Measurements from ENCODE around the gene TMEM59. TPM values are rescaled to one million over a fixed set of nuclear protein-coding genes. Genes with fewer than 3 reads are reported as not detected.

The TMEM59 gene
- total and polyA plus RNA-seq, 5 experiments from 2014 or later, result 198 to 670 (median 410) TPM

GRCh38 chr1:54018635-54019034, 34.4 kb downstream of the TMEM59 start:
- Mint-ChIP-seq H3K27ac (no peak overlapping the region), H3K4me3 (no peak overlapping the region), H3K9me3 (no peaks in the 10 kb centered on the region), H3K36me3 (no peaks in the 10 kb centered on the region), H3K4me1 (no peaks in the 10 kb centered on the region), H3K27me3 (peaks cover 0 to 4% (median 1%) of the 10 kb centered on the region in 5 donors)
- POLR2A ChIA-PET, result no interaction called here
- ATAC-seq (no peak), DNase-seq (no peak)

DNA sequence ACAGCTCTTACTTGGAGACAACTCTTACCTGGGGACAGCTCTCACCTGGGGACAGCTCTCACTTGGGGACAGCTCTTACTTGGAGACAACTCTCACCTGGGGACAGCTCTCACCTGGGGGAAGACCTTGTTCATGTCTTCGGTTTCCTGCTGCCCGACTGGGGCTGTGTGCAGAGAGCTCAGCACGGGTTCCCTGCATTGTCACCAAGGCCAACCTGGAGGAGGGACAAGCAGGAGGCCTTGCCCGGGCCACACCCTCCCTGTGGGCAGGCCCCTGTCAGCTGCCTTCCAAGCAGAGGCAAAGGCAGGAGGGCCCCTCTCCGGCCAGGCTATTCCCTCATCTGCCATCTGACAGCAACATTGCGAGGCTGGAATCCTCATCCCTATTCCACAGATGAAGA, 35.0 kb downstream of the TMEM59 start, which contains the start of gene LDLRAD1:
LDLRAD1 (minus strand) TSS at position 208 of the 400 bp plus-strand sequence; CDS start at position 134, 74 bp downstream.
- Mint-ChIP-seq H3K27me3 (peaks cover 0 to 10% (median 5%) of the 10 kb centered on the region in 5 donors), H3K9me3 (no peaks in the 10 kb centered on the region), H3K4me1 (no peaks in the 10 kb centered on the region), H3K36me3 (no peaks in the 10 kb centered on the region), H3K27ac (peak within 1 kb of the TSS in 1 of 10 donors; percentile 27), H3K4me3 (no peak within 1 kb of the TSS)
- no peak for ATAC-seq
- POLR2A ChIA-PET, result no interaction called here
- peak in 1 of 10 donors; percentile 6 for DNase-seq

GRCh38 chr1:54016343-54017282, 36.4 kb downstream of the TMEM59 start:
- Mint-ChIP-seq H3K27me3 (peaks cover 3 to 10% (median 8%) of the 10 kb centered on the region in 5 donors), H3K4me3 (no peak overlapping the region), H3K36me3 (no peaks in the 10 kb centered on the region), H3K27ac (no peak overlapping the region), H3K9me3 (no peaks in the 10 kb centered on the region), H3K4me1 (no peaks in the 10 kb centered on the region)
- DNase-seq (peak in 1 of 10 donors; percentile 3), ATAC-seq (no peak)
- POLR2A ChIA-PET, result no interaction called here

- no peak overlapping the region for H3K4me3 Mint-ChIP-seq
- DNase-seq (peak in 1 of 10 donors; percentile 10), ATAC-seq (no peak)
- POLR2A ChIA-PET, result no interaction called here
- H3K4me1 Mint-ChIP-seq, result no peaks in the 10 kb centered on the region
- no peaks in the 10 kb centered on the region for H3K9me3 Mint-ChIP-seq
- no peak overlapping the region for H3K27ac Mint-ChIP-seq
- no peaks in the 10 kb centered on the region for H3K36me3 Mint-ChIP-seq
- peaks cover 3 to 10% (median 10%) of the 10 kb centered on the region in 5 donors for H3K27me3 Mint-ChIP-seq
Observed at GRCh38 chr1:54014009-54014629, 38.9 kb downstream of the TMEM59 start.

DNA sequence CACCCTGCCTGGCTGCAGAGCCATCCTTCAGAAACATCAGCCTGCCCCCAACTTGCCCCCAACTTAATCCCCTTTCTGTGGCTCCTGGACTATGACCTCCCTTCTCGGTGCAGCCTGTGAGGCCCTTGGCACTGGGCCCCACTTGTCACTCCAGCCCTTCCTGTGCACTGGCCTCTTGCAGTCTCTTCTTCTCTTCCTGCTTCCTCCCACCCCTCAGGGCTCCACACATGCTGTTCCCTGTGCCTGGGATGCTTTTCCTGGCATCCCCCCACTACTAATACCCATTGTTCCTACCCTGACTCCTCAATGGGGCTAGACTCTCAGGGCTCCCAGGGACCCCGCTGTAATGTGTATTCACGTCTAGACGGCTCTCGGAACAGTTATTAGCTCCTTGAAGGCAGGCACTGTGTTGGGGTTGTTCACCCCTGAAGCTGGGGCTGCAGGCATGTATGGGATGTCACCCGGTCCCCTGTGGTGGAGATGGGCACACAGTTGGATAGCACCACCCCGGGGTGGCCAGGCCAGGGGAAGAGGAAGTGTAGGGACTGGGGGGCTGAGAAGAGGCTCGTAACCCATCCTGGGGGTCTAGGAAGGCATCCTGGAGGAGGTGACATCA, 39.5 kb downstream of the TMEM59 start:
- H3K27me3 Mint-ChIP-seq, result peaks cover 6 to 14% (median 10%) of the 10 kb centered on the region in 5 donors
- DNase-seq, result peak in 1 of 10 donors; percentile 10
- no peak for ATAC-seq
- H3K27ac Mint-ChIP-seq, result peak overlapping the region in 1 of 10 donors; percentile 48
- no peaks in the 10 kb centered on the region for H3K36me3 Mint-ChIP-seq
- POLR2A ChIA-PET, result no interaction called here
- no peaks in the 10 kb centered on the region for H3K9me3 Mint-ChIP-seq
- no peak overlapping the region for H3K4me3 Mint-ChIP-seq
- no peaks in the 10 kb centered on the region for H3K4me1 Mint-ChIP-seq

DNA sequence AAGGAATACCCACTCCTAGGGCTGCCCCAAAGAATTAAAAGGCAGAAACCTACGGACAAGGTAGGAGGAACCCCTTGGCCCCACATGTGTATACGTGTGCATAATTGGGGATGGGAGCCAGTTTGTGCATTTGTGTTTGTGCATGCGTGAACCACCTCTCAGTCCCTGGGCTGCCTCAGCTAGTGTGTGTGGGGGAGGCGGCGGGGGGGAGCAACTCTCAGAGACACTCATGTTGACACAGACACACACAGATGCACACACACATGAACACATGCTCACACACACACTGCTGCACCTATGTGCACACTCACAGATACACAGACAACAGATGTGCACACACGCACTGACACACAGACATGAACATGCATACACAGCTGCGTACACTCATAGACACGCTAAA, 40.1 kb downstream of the TMEM59 start:
- ATAC-seq (no peak), DNase-seq (peak in 1 of 10 donors; percentile 3)
- POLR2A ChIA-PET, result interaction anchor here (0.6 kb wide), 1 partner anchor 20 kb away, joined by 5 read pairs; no protein-coding TSS in a partner anchor
- Mint-ChIP-seq H3K27me3 (peaks cover 6 to 15% (median 10%) of the 10 kb centered on the region in 5 donors), H3K27ac (no peak overlapping the region), H3K4me3 (peak overlapping the region in 1 of 10 donors; percentile 20), H3K4me1 (no peaks in the 10 kb centered on the region), H3K36me3 (no peaks in the 10 kb centered on the region), H3K9me3 (no peaks in the 10 kb centered on the region)

- ATAC-seq (no peak), DNase-seq (peak in 1 of 10 donors; percentile 4)
- Mint-ChIP-seq H3K27me3 (peaks cover 6 to 15% (median 10%) of the 10 kb centered on the region in 5 donors), H3K27ac (no peak overlapping the region), H3K4me1 (no peaks in the 10 kb centered on the region), H3K4me3 (no peak overlapping the region), H3K9me3 (no peaks in the 10 kb centered on the region), H3K36me3 (no peaks in the 10 kb centered on the region)
- POLR2A ChIA-PET, result no interaction called here
Observed at GRCh38 chr1:54012008-54012325, 41.0 kb downstream of the TMEM59 start.

DNA sequence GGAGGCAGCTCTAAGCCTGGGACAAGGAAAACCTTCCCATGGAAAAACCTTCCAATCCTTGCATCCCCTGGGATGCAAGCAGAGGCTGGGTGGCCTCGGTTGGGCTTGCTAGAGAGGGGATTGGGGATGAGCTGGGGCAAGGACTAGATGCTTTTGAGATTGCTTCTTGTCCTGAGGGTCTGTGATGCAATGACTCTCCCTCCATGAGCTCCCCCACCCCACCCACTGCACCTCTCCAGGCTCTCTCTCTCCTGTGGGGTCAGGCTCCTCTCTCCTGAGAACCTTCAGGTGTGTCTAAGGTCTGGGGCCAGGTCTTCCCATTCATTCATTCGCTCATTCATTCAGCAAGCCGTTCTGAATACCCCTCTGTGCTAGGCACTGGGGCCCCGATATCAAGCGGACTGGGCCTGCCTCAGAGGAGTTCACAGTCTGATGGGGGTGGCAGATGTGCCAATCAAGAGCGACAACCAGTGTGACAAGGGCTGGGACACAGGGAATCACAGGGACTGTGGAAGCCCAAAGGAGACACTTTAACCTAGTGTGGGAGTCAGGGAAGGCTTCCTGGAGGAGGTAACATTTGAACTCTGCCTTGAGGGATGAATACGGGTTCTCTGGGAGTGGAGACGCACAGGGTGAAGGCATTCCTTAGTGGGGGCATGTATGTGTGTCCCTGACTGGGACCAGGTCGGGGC, 41.5 kb downstream of the TMEM59 start:
- H3K9me3 Mint-ChIP-seq, result no peaks in the 10 kb centered on the region
- H3K4me3 Mint-ChIP-seq, result no peak overlapping the region
- H3K27ac Mint-ChIP-seq, result no peak overlapping the region
- H3K36me3 Mint-ChIP-seq, result no peaks in the 10 kb centered on the region
- POLR2A ChIA-PET, result no interaction called here
- peaks cover 6 to 17% (median 10%) of the 10 kb centered on the region in 5 donors for H3K27me3 Mint-ChIP-seq
- no peaks in the 10 kb centered on the region for H3K4me1 Mint-ChIP-seq
- ATAC-seq (no peak), DNase-seq (no peak)

- Mint-ChIP-seq H3K27ac (no peak overlapping the region), H3K4me3 (no peak overlapping the region), H3K4me1 (no peaks in the 10 kb centered on the region), H3K36me3 (no peaks in the 10 kb centered on the region), H3K9me3 (no peaks in the 10 kb centered on the region), H3K27me3 (peaks cover 6 to 18% (median 13%) of the 10 kb centered on the region in 5 donors)
- POLR2A ChIA-PET, result no interaction called here
- ATAC-seq, result no peak
- no peak for DNase-seq
Observed at GRCh38 chr1:54010415-54011117, 42.4 kb downstream of the TMEM59 start.

DNA sequence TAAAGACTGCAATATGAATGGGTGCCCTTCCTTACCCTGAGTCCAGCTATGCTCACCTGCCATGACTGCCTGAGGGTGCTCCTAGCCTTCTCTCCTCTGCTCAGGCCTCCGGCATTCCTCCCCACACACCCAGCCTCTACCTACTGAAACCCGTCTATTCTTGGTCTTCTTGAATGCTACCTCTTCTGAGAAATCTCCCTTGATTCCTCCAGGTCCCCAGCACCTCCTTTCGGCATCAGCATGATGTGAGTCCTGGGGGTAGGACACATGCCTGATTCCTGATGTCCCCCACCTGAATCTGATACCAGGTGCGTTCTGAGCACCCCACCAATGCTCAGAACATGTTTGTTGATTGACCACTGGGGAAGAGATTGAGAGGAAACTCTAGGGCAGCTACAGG, 43.6 kb downstream of the TMEM59 start:
- H3K4me3 Mint-ChIP-seq, result no peak overlapping the region
- POLR2A ChIA-PET, result no interaction called here
- no peak for ATAC-seq
- no peaks in the 10 kb centered on the region for H3K9me3 Mint-ChIP-seq
- peak in 1 of 10 donors; percentile 6 for DNase-seq
- no peaks in the 10 kb centered on the region for H3K36me3 Mint-ChIP-seq
- peaks cover 6 to 18% (median 14%) of the 10 kb centered on the region in 5 donors for H3K27me3 Mint-ChIP-seq
- no peaks in the 10 kb centered on the region for H3K4me1 Mint-ChIP-seq
- H3K27ac Mint-ChIP-seq, result peak overlapping the region in 1 of 10 donors; percentile 70

GRCh38 chr1:54008876-54009275, 44.1 kb downstream of the TMEM59 start:
- H3K27ac Mint-ChIP-seq, result no peak overlapping the region
- ATAC-seq (no peak), DNase-seq (peak in 1 of 10 donors; percentile 7)
- no peak overlapping the region for H3K4me3 Mint-ChIP-seq
- peaks cover 6 to 18% (median 14%) of the 10 kb centered on the region in 5 donors for H3K27me3 Mint-ChIP-seq
- no peaks in the 10 kb centered on the region for H3K4me1 Mint-ChIP-seq
- POLR2A ChIA-PET, result no interaction called here
- no peaks in the 10 kb centered on the region for H3K9me3 Mint-ChIP-seq
- H3K36me3 Mint-ChIP-seq, result no peaks in the 10 kb centered on the region

- ATAC-seq, result no peak
- Mint-ChIP-seq H3K4me1 (no peaks in the 10 kb centered on the region), H3K9me3 (peaks cover 0 to 2% (median 0%) of the 10 kb centered on the region in 9 donors), H3K27ac (no peak overlapping the region), H3K4me3 (no peak overlapping the region), H3K27me3 (peaks cover 5 to 14% (median 8%) of the 10 kb centered on the region in 5 donors), H3K36me3 (no peaks in the 10 kb centered on the region)
- peak in 1 of 10 donors; percentile 10 for DNase-seq
- POLR2A ChIA-PET, result no interaction called here
Observed at GRCh38 chr1:54007613-54008012, 45.4 kb downstream of the TMEM59 start.

Measured in naive thymus-derived CD8-positive, alpha-beta T cell (primary cell).